Adrenal gland (tissue), 12 donors: ENCODE data around the gene PRSS56. TPM values are rescaled to one million over a fixed set of nuclear protein-coding genes. Genes with fewer than 3 reads are reported as not detected.

ENCODE experiments used
- DNase-seq, 7 donors: peaks; one replicate each; pipeline ENCODE4 v3.0.0-alpha.2; 2019 to 2020
- H3K27ac ChIP-seq, 5 donors: fragments of 200-600 bp; sonication (generic) in 4 of 5; 1 replicate in 3 of 5; 2 replicates in 2 of 5; pipeline versions ENCODE4 v1.5.1 to v1.8.0; 2016 to 2020; ENCODE audit warnings: mild to moderate bottlenecking in 1 of 5
- H3K27me3 ChIP-seq: fragments of 200-600 bp; 2 replicates; pipeline ENCODE4 v1.8.0; 2021
- H3K36me3 ChIP-seq, 2 donors: fragments of 200-600 bp; replicated peaks in 1 of 2; 1 replicate in 1 of 2; 2 replicates in 1 of 2; pipeline versions ENCODE4 v1.5.1 to v1.8.0; 2018 to 2022
- H3K4me1 ChIP-seq, 2 donors: fragments of 200-600 bp; replicated peaks in 1 of 2; 1 replicate in 1 of 2; 2 replicates in 1 of 2; pipeline versions ENCODE4 v1.5.1 to v1.8.0; 2018 to 2021
- H3K4me3 ChIP-seq, 4 donors: fragments of 200-600 bp; sonication (generic) in 3 of 4; one replicate each; pipeline ENCODE4 v1.5.1; 2016 to 2018
- H3K9me3 ChIP-seq, 3 donors: fragments of 200-600 bp; sonication (generic) in 1 of 3; replicated peaks in 1 of 3; 1 replicate in 2 of 3; 2 replicates in 1 of 3; pipeline versions ENCODE4 v1.5.1 to v1.8.0; 2016 to 2021
- POLR2A ChIP-seq, 2 donors: fragments of 450-650 bp; IDR thresholded peaks; one replicate each; pipeline ENCODE4 v1.6.1; 2017; ENCODE audit warnings: antibody characterized with exemption in 2 of 2, mild to moderate bottlenecking in 2 of 2, moderate library complexity in 1 of 2
- WGBS, 4 donors: extraction: QIAGEN DNeasy Blood & Tissue Kit in 2 of 4; methylation state at CpG; one replicate each; pipeline versions ENCODE4 v1.1.5 to v1.1.7; 2013 to 2017; 5-methylcytosine and 5-hydroxymethylcytosine counted together
- intact Hi-C, 2 donors: fragments of 100-400 bp; cut with DNase I; formaldehyde crosslinking; loops; one replicate each; pipeline versions ENCODE4 v1.14.1 to v1.15.0; 2022 to 2023
- polyA plus RNA-seq, 3 donors: library from polyadenylated mRNA; stranded (reverse); fragments of 200-250 nt in 2 of 3; fragments of 350-450 nt in 1 of 3; fragmentation: Illumina TruSeq in 1 of 3; extraction: RNeasy Lipid Tissue Mini Kit (QIAGEN cat#74804) in 1 of 3; gene quantifications; one replicate each; pipeline ENCODE4 v1.2.3, GENCODE V29; 2013 to 2014
- total RNA-seq, 9 donors: library from RNA; depleted of rRNA in 4 of 9; stranded (reverse); fragments of >200 nt in 4 of 9; fragments of 120-200 nt in 1 of 9; fragmentation: NEBNext Ultra II Directional in 1 of 9; extraction: Animal tissue kit (Norgen Biotek cat#: 25700) in 1 of 9; gene quantifications; one replicate each; pipeline versions ENCODE4 v1.1.0 to v1.2.4, GENCODE V29; 2013 to 2023
- TF ChIP-seq, protein P1 (sequence below), 6 experiments: fragments of 450-650 bp in 4 of 6; fragments of 200-600 bp in 2 of 6; sonication (generic) in 1 of 6; IDR thresholded peaks; 1 replicate in 5 of 6; 2 replicates in 1 of 6; pipeline versions ENCODE4 v1.5.1 to v1.8.0; 2016 to 2021; ENCODE audit warnings: antibody characterized with exemption in 6 of 6, mild to moderate bottlenecking in 2 of 6, moderate library complexity in 1 of 6
- donor health status: healthy with polysubstance abuse.
- donor health status: Bipolar disorder and iron deficiency.
- donor health status: DM: yes; HTN: yes; CAD: no.
- donor health status: DM: no; HTN: no; CAD: no.
- donor health status: DM: no; HTN: no; CAD: no.
- donor health status: DM: yes; HTN: yes; CAD: no.

Gene PRSS56
- total and polyA plus RNA-seq, 12 donors = 0.06 to 0.28 (median 0.07) TPM; not detected in 9

DNA sequence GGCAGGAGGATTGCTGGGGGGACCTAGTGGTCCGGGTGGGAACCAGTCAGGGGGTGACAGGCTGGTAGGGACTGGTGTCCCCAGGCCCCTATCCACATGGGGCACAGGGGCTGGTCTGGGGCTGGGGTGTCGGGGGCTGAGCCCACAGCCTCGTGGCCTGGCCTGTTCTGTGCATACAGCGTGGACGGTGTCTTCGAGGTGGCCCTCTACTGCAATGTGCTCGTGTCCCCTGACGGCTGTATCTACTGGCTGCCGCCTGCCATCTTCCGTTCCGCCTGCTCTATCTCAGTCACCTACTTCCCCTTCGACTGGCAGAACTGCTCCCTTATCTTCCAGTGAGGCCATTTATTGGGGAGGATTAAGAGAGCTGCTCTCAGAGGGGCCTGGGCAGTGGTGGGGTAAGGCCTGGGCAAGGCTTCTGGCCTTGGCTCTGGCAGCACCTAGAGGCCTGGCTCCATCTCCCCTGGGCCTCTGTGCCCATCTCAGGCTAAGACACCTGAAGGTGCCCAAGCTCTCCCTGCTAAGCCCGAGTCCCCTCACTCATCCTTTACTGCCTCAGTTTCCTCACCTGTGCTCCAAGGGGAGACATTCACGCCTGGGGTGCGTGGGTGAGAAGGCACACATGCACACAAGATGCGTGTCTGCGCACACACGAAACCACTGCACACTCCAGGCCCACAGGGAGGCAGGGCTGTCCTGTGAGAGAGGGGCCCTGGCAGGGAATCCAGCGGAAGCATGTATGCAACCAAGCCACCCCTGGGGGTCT is 21.2 kb downstream of the PRSS56 start:
- TF ChIP-seq, protein P1, sequence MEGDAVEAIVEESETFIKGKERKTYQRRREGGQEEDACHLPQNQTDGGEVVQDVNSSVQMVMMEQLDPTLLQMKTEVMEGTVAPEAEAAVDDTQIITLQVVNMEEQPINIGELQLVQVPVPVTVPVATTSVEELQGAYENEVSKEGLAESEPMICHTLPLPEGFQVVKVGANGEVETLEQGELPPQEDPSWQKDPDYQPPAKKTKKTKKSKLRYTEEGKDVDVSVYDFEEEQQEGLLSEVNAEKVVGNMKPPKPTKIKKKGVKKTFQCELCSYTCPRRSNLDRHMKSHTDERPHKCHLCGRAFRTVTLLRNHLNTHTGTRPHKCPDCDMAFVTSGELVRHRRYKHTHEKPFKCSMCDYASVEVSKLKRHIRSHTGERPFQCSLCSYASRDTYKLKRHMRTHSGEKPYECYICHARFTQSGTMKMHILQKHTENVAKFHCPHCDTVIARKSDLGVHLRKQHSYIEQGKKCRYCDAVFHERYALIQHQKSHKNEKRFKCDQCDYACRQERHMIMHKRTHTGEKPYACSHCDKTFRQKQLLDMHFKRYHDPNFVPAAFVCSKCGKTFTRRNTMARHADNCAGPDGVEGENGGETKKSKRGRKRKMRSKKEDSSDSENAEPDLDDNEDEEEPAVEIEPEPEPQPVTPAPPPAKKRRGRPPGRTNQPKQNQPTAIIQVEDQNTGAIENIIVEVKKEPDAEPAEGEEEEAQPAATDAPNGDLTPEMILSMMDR (IDR thresholded peaks at IDR 0.05) = no peak
- no peak for TF ChIP-seq POLR2A (IDR thresholded peaks at IDR 0.05)
- no peak overlapping the region for H3K4me3 ChIP-seq

DNA sequence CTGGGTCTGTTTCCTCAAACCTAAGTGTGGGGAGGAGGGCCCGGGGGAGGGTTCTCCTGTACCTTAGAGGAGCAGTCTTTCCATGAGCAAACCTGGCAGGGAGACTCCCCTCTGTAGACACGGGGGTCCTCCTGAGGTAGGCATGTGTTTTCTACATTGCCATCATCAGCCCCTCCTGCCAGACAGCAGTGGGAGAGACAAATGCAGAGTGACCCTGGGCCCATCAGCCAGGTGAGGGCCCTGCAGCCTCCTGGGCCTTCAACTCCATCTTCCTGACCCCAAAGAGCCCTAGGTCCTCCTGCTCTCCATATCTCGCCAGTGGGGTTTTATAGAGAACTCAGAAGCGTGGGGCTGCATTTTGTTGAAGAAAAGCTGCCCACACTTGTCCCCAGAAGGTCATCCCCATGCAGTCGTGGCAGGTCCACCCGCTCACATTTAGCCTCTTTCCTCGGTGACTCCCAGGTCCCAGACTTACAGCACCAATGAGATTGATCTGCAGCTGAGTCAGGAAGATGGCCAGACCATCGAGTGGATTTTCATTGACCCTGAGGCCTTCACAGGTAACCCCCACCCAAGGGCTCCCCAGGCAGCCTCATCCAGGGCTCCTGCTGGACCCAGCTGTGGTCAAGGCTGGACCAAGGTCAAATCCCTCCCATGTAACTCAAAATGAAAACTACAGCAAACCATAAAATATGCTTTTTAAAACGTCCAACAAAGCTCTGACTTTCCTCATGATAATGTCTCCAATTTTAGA is 21.9 kb downstream of the PRSS56 start:
- no peaks in the 10 kb centered on the region for H3K9me3 ChIP-seq
- peaks cover 5% of the 10 kb centered on the region for H3K27me3 ChIP-seq
- peak in 1 of 7 donors; percentile 12 for DNase-seq
- 51 to 63% (median 57%) methylated on average over 7 to 9 of the region's 9 CpGs for WGBS, 4 donors
- no peaks in the 10 kb centered on the region for H3K36me3 ChIP-seq
- TF ChIP-seq POLR2A (IDR thresholded peaks at IDR 0.05) = no peak
- TF ChIP-seq, protein P1 (IDR thresholded peaks at IDR 0.05) = no peak
- no peaks in the 10 kb centered on the region for H3K4me1 ChIP-seq
- intact Hi-C loops = no loop called here
- H3K27ac ChIP-seq = no peak overlapping the region
- no peak overlapping the region for H3K4me3 ChIP-seq

More for the DNA sequence above, 21.2 kb downstream of the PRSS56 start:
- no peaks in the 10 kb centered on the region for H3K4me1 ChIP-seq
- H3K36me3 ChIP-seq = no peaks in the 10 kb centered on the region
- peaks cover 8% of the 10 kb centered on the region for H3K27me3 ChIP-seq
- DNase-seq = peak in 1 of 7 donors; percentile 12
- no peak overlapping the region for H3K27ac ChIP-seq
- 74 to 79% (median 78%) methylated on average over 13 to 19 of the region's 19 CpGs for WGBS, 4 donors
- intact Hi-C loops = no loop called here
- no peaks in the 10 kb centered on the region for H3K9me3 ChIP-seq

DNA sequence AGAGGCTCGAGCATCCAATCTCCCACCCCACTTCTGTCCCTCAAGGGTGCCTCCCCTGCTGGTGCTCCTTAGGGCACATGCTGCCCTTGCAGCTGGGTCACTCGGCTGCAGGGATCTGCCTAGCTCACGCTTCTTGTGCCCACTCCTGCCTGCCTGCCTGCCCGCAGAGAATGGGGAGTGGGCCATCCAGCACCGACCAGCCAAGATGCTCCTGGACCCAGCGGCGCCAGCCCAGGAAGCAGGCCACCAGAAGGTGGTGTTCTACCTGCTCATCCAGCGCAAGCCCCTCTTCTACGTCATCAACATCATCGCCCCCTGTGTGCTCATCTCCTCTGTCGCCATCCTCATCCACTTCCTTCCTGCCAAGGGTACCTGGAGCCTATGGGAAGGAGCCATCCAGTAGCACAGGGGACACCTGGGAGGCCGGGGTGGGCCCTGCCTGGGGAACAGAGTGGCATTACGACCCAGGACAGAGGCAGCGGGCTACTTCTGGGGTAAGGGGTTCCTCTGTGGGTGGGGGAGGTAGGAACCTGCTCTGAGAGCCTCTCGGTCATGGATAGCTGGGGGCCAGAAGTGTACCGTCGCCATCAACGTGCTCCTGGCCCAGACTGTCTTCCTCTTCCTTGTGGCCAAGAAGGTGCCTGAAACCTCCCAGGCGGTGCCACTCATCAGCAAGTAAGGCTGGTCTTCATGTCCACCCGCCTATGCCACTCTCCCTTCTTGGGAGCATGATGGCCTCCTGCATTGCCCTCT is 22.7 kb downstream of the PRSS56 start:
- 86 to 93% (median 90%) methylated on average over 15 to 20 of the region's 20 CpGs for WGBS, 4 donors
- DNase-seq = peak in 1 of 7 donors; percentile 8
- Histone ChIP-seq H3K27me3 (peaks cover 5% of the 10 kb centered on the region), H3K9me3 (no peaks in the 10 kb centered on the region), H3K4me3 (no peak overlapping the region), H3K36me3 (no peaks in the 10 kb centered on the region), H3K4me1 (no peaks in the 10 kb centered on the region), H3K27ac (no peak overlapping the region)
- intact Hi-C loops = no loop called here
- no peak for TF ChIP-seq POLR2A (IDR thresholded peaks at IDR 0.05)
- TF ChIP-seq, protein P1 (IDR thresholded peaks at IDR 0.05) = no peak

DNA sequence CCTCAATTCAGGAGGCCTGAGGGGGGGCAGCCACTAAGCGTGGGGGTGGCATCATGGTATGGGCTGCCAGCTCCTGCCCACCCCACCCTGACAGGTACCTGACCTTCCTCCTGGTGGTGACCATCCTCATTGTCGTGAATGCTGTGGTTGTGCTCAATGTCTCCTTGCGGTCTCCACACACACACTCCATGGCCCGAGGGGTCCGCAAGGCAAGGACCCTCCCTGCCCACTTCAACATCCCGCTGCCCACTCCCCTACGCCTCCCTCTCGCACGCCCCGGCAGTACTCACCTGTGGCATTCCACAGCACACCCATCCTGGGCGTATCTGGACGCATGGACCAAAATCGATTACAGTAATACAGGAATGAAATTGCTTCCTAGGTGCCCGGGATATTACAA is 23.3 kb downstream of the PRSS56 start:
- 89 to 97% (median 92%) methylated on average over 13 to 14 of the region's 14 CpGs for WGBS, 4 donors
- Histone ChIP-seq H3K27ac (no peak overlapping the region), H3K4me3 (no peak overlapping the region), H3K4me1 (no peaks in the 10 kb centered on the region), H3K27me3 (peaks cover 5% of the 10 kb centered on the region), H3K36me3 (no peaks in the 10 kb centered on the region), H3K9me3 (no peaks in the 10 kb centered on the region)
- TF ChIP-seq, protein P1 (IDR thresholded peaks at IDR 0.05) = no peak
- TF ChIP-seq POLR2A (IDR thresholded peaks at IDR 0.05) = no peak
- peak in 2 of 7 donors; percentile 10 to 12 for DNase-seq
- intact Hi-C loops = no loop called here
